SIG-M5 treated with dmso at 0.1 percent for 504 hours (cell line): Measurements from ENCODE around the gene PRR33.

Experiments used
- DNase-seq: peaks from one replicate; lab custom pipeline; 2025; ENCODE audit not compliant: unreplicated experiment; lab: John Stamatoyannopoulos, UW

The PRR33 gene

DNA sequence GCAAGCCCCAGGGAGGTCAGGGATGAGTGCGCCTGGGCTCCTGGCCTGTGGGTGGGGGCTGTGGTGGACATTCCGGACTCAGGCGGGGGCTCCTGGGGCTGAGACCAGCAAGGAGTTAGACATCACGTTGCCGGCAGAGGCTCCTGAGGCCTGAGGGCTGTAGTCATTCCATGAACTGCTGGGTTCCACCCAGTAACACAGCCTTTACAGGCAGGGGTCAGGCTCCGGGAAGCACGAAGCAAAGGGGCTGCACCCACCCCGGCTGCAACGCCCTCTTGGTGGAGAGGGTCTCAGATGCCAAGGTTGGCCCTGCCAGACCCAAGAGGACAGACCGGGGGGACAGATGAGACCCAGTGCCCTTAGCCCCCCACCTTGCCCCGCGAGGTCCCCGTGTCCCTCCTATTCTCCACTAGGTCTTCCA lies 36.8 kb upstream of the PRR33 start:
- DNase-seq, result no peak

DNA sequence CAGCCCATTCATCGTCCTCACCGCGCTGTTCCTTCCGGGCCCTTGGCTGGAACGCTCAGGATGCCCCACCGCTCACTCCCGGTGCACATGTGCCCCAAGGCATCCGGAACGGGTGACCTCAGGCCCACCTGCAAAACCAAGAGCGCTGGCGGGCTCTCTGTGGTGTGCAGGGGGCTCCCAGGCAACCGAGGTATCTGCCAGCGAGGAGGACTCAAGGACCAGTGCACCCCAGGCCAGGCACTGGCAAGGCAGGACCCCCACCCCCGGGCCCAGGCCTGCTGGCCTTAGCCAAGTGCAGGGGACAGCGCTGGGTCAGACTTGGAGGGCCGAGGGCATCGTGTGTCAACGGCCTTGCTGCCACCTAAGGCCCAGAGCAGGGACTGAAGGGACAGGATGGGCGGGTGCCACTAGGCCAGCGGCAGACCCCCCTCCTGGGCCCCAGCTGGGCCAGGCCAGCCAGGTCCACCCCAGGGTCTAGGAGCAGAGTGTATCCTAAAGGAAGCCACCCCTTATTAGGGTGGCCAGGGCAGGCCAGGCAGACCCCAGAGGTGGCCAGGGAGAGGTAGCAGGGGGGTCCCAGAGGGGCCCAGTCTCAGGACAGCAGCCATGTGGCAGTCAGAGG lies 36.3 kb upstream of the PRR33 start:
- DNase-seq, result no peak

DNA sequence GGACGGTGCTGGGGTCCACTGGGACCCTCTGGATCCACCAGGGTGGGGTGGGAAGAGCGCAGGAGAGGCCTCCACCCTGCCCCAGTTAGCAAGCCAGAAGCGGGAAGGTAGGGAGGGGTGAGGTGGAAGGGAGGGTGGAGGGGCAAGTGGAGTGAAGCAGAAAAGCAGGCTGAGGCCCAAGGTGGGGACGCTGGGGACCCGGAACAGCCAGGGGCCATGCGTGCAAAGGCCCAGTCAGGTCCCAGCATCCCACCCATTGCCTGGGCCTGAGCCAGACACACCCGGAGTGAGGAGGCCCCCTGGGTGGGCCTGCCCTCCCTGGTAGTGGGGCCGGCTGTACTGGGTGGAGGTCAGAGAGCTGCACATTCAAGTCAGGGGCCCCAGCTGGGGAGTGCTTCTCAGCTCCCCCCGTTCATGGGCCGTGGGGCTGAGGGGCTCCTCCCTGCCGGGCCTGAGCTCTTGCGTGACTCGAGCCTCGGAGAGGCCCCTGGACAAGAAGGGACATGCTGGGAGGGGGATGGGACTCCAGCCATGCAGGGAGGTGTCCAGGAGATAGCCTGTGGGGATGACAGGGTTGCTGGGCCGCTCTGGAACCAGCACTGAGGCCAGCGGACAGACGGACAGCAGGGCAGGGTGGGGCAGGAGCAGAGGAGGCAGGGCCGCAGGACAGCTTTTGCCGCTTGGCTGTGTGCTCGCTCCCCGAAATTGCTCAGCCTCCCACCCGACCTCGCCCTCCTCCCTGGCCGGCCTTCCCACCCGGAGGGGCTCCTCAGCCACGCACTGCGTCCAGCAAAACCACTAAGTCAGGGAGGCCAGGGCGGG lies 35.5 kb upstream of the PRR33 start:
- no peak for DNase-seq

DNA sequence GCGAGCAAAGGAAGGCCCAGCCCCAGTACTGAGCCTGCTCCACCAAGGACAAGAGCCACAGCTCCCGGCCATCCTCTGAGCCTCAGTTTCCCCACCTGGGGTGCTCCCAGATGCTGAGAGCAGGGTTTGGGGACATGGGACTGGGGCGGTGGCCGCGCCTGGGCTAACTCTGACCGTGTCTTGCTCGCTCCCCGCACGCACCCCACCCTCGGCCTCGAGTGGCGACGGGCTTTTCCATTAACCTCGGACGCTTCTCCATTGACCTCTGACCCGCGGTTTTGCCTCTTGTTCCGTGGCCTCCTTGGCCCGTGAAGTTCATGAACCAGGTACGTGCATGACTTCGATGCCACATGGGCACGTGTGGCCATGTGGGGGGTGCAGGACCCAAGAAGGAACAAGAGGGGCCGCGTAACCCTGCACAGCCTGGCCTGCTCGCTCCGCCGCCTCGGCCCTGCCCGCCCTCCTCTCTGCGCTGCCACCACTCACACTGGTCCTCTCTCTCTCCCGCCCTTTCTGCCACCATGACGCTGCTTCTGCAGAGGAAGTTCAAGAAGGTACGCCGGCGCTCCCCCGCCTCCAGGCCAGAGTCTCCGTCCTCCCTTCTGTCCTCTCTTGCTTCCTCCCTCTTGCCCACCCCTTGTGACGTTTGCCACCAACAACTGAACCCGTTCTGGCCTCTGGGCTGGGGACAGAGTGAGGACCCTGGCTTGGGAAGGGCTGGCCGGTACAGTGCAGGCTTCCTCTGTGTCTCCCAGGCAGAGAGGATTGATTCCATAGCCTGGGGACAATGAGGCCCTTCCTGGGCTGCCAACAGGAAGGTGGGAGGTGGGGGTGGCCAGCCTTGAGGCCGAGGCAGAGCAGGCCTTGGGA lies 34.7 kb upstream of the PRR33 start:
- no peak for DNase-seq

DNA sequence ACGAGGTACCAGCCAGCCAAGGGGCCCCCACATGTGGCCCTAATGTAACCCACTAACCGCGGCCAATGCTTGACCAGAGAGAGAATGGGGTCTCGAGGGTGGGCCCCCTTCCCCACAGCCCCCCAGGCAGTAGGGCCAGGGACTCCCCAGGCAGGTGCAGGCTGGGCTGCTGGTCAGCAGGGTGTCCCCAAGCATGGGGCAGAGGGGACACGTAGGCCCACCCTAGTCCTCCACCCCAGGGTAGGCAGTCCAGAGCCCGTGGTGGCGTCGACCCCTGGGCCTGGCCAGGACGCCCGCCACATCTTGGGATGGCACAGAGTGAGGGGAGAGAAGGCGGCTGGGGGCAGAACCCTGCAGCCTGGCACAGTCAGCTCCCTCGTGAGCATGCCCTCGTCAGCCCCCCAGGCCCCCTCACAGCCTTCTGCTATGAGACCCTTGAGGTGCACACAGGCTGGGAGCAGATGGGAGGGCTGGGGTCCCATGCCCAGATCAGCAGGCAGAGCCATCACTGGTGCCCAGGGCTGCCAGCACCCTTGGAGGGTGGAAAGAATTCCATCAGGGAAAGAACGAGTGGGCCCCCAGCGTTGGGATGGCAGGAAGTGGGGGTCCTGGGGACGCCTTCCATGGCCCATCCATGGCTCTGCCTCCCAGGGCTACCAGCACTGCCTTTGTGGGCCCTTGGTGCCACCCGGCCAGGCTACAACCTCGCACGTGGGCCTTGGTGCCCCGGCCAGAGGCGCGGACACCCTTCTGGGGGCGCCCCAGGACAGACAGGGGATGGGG lies 33.9 kb upstream of the PRR33 start:
- no peak for DNase-seq

DNA sequence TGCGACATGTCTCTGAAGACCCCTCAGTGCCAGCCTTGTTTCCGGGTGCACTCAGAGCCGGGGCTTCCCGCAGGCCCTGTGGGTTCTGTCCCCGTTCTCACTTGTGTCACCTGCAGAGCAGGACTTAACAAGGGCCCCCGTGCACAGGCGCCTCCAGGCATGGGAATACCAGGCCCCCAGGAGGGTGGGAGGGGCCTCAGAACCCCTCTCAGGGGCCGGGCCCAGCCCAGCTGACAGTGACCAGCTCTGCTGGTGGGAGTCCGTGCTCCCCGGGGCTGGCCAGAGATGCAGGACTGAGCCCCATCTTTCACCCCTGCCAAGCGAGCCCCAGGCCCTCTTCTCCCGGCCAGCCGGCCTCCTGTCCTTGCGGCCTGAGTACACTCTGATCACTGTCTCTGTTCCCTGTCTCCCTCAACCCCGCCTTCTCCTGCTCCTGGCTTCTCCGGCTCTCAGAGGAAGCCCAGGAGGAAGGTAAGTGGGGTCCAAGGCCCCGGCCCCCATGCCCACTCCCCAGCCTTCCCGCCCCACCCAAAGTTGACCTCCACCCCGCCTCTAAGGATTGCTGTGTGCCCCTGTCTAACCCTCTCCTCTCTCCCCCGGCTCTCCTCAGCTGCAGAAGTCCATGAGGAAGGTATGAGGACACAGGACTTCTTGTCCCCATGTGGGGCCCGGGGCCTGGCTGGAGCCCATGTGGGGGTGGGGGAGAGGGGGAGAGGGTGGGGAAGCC lies 33.1 kb upstream of the PRR33 start:
- DNase-seq, result no peak

DNA sequence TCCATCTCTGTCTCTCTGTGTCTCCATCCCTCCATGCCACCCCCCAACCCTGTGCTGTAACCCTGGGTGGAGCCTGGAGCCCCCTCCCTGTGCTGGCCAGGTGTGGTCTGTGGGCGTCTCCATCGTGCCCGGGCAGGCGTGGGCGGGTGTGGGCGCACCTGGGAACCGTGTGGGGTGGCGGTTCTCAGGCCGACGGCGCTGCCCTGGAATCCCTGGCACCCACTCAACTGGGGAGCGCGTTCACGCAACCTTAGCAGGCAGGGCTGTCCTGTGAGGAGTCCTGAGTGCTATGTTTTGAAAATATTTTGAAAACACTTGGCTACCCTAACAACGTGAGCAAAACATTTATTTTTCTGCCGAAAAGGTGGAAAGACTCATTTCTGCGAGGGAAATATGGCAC lies 32.5 kb upstream of the PRR33 start:
- DNase-seq, result no peak

DNA sequence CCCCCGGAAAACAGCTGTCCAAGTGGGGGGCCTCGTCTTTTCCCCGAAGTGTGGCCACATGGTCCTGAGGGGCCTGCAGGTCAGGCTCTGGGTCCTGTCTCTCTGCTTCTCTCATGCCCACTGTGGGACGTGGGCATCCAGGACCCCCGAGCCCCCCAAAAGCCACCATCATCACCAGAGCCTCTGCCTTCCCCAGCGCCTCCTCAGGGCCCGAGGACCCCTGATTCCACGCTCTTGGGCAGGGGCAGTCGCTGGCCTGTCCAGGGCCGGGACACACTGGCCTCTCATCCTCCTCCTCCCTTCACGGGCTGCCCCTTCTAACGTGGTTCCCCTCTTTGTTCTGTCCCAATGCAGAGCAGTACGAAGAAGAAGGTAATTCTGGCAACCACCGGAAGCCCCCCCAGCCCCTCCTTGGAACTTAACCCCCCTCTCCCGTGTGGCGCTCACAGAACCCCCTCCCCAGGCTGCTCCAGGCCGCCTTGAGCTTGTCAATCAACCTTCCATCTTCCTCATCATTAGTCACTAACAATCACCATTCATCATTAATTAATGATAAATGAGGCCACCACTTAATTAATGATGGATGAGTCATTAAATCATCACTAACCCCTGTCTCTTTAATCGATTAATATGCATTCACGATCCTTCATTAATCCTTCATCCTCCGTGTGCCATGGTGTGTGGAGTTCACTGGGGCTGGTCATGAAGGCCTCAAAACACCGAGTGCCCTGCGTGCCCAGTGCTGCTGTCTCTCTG lies 31.7 kb upstream of the PRR33 start:
- no peak for DNase-seq

DNA sequence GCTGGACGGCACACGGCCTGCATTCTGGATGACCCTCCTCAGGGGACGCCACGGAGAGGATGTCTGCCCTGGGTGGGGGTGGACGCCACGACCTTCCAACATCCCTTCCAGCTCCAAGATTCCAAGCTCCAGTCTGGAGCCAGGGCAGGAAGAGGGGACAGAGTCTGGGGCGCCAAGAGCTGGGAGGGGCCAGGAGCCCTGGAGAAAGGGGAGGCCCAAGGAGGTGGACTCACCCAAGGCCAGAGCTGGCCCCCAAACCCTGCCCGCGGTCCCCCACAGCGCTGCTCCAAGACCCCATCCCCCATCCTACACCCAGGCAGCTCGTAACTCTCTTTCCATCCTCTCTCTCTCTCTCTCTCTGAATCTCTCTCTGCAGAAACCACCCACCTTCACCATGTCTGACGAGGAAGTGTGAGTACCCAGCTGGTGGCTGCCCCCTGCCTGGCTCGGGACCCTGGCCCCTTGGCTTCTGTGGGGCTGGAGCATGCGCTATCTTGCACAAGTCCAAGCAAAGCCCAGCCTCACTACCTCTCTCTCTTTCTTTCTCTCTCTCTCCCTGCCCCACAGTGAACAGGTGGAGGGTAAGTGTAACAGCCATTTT lies 30.9 kb upstream of the PRR33 start:
- no peak for DNase-seq

DNA sequence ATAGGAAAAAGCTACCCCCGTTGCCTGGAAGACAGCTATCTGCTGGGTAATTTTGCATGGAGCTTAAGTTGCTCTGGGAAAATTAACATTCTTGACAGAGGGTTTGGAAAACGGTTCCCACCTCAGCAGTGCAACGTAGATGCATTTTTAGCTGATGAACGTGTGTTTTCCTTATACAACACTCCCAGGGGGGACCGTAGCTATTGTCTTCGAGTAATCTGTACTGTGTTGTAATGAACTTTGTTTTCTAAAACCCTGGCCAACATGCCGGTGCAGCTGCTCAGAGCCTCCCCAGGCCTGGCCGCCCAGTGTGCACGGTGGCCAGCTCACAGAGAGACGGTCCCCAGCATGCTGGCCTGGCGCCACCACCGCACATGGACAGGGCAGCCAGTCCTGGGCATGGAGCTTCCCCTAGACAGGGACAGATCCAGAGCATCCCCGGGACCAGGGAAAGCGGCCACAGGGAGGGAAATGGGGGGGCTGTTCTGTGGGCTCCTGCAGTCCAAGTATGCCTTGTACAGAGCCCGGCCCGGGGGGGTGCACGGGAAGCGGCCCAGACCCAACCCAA lies 30.0 kb upstream of the PRR33 start:
- no peak for DNase-seq

DNA sequence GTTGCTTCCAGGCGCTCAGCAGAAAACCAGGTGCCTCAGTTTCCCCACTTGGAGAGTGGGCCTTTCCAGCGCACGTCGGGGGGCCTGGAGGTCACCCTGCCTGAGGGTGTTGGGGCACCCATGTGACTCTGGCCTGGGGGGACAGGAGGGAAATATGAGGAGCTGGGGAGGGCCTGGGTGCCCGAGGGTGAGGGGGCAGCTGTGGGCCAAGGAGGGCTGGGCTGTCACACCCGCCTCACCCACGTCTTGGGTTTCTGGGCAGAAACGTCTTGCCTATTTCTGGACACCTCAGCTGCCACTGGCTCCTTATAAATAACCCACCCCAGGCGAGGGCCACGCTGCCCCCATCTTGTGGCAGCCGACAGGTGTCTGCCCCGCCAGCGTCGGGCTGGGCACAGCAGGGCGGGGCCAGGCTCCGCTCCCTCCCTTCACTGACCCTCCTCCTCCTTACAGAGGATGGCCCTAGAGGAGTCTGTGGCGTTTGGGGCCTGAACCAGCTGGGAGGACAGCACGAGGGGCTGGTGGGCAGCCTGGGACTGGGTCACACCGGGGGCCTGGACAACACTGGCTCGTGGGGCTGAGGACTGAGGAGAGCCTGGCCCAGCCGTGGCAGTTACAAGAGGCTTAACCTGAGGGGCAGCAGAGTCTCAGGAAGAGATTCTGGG lies 29.3 kb upstream of the PRR33 start:
- no peak for DNase-seq

DNA sequence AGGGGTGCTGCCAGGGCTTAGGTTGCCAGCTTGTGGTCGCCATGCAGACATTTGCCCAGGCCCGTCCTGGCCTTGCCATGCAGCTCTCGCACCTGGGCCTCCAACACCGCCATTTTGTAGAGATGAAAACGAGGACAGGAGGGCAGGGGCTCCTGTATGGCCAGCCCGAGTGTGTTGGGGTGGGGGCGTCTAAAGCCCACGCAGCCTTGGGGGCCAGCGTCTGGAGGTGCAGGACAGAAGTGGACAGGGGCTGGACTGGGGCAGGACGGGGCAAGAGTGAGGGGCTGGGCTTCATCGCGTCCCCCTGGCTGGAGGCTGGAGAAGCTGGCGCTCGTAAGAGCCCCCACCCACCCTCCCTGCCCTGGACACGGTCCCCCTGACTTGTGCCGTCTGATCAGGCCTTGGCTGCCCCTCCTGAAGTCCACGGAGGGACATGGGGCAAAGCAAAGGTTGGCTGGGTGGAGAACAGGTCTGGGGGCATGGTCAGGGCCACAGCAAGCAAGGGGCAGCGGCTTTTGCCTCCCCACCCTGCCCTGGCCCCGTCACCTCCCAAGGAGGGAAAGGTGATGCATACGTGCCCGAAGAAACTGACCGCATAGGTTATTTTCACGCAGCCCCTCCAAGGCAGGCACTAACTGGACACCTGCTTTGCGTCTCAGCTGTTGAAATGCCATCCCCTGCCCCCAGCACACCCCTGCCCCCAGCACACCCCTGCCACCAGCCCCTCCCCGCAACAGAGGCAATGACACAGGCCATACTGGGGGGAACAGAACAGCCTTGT lies 28.6 kb upstream of the PRR33 start:
- DNase-seq, result no peak

DNA sequence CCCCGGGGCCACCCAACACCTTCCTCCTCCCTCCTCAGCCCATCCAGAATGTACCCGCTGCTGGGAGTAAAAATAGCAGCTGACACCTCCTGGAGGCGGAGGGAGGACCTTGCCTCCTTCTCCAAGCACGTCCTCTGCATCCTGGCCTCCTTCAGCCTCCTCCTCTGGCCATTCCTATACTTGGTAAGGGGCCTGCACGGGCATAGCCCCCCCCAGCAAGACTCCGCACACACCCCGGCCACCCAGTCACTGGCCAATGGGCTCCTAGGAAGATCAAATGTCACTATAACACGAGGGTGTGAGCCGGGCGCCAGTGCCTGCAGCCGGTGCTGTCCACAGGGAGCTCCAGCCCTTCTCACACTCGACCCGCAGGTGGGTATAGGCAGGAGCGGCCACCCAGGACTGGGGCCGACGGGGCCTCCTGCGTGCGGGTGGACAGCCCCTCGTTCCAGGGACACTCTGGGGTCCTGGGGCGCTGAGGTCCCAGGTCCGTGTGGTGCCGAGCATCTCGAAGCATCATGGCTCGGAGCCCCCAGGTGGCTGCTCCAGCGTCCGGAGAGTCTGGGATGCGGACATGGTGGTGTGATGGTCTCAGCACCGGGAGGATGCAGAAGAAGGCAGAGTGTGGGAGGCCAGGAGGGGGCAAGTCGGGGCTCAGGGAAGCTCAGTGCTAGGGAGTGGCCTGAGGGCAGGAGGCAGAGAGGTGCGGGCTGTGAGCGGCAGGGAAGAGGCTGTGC lies 27.9 kb upstream of the PRR33 start, which contains the start of gene TNNT3:
TSS of gene TNNT3 (plus strand) at position 313 of the 737 bp plus-strand sequence. CDS start 3,172 bp downstream, outside the sequence.
- DNase-seq, result no peak

DNA sequence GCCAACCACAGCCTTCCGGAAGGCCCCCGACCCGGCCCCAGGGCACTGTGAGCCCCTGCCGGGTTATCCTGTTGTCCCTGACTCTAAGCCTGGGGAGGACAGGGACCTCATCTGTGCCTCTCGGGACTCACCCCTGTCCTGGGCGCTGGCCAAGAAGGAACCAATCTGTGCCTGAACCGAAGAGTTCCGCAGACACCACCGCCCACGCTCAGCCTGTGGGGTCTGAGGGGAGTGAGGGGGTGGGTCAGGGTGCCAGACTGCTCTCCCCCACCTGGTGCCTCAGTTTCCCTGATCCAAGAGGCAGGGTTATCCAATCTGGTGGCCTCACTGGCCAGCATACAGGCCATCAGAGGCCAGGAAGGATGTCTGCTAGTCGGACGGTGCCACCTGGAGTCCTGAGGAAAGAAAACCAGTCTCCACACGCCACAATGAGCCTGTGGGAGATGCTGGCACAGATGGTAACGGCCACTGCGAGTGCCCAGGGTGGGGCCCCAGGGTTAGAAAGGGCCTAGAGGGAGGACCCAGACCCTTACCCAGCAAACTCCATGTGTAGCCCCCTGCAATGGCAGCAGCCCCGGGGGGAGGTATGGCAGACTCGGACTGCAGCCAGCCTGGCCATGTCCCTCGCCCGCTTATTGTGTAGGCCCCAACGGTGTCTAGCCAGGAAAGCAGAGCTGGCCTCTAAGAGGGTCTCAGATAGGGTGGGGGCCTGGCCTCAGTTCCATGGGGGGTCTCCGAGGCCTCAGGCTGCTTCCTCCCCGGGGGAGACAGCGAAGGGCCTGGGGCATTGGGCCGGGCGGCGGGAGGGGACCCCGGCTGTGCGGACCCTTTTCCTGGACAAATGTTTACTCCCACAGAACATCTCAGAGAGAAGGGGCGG lies 27.0 kb upstream of the PRR33 start:
- no peak for DNase-seq

DNA sequence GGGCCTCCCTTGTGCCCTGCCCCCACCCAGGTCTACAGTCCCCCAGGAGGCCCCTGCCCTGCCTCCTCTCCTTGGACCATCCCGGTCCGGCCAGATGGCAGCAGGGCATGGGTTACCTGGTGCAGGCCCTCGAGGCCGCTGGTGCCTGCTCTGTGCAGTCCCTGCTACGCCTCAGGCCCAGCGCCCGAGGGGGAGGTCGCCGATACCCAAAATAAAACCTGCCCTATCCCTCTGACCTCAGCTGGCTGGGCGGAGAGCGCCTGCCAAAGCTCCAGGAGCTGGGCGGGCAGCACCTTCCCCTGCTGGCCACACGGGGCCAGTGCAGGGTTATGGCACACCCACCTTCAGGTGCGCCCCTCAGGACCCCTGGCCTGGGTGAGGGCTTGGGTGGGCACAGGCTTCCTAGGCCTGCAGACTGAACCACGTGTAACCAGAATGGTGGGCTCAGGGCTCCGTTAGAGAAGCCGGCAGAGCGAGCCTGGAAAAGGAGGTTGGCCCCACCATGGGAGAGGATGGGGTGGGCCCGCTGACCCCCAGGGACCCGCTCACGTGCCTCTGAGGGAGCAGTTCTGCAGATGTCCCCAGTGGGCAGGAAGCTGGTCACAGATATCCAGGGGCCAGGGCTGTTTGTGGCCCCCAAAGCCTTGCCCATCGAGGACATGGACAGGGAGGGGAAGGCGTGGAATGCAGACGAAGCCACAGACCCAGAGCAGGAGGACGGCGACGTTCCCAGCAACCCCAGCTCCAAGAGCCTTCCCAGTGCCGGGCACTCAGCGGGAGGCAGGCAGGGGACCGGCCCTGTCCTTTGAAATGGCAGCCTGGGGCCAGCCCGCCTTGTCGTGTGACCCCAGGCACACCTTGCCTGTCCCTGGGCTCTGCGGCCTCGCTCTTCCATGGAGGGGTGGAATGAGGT lies 26.1 kb upstream of the PRR33 start:
- DNase-seq, result no peak
